ENCODE results near the gene DIO3. TPM values are rescaled to one million over a fixed set of nuclear protein-coding genes. Genes with fewer than 3 reads are reported as not detected.

The DIO3 gene
- total and polyA plus RNA-seq, 2 of the 13 experiments (the other 11 are each of a cell fraction or from before 2014, with no cell fraction given) = not detected

DNA sequence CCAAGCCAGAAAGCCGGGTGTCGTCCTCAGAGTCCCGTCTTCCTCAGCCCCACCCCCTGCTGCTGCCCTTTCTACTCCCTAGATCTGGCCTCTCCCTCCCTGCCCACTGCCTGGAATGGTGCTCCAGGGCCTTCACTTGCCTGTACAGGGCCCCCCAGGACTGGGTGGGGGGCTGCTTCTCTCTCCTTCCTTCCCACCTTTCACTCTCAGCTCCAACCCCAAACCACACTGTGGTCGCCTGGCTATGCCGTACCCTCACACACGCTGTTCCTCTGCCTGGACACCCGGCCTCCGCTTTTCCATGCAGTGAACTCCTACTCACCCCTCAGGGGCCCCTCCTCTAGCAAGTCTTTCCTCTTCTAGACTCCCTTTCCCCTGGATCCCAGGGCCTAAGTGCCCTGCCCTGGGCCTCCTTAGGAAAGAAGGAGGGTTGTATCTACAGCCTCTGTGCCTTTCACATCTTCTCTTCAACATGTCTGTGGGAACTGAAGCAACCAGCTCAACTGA is 25.5 kb upstream of the DIO3 start (continued):
- TF ChIP-seq, protein P1, sequence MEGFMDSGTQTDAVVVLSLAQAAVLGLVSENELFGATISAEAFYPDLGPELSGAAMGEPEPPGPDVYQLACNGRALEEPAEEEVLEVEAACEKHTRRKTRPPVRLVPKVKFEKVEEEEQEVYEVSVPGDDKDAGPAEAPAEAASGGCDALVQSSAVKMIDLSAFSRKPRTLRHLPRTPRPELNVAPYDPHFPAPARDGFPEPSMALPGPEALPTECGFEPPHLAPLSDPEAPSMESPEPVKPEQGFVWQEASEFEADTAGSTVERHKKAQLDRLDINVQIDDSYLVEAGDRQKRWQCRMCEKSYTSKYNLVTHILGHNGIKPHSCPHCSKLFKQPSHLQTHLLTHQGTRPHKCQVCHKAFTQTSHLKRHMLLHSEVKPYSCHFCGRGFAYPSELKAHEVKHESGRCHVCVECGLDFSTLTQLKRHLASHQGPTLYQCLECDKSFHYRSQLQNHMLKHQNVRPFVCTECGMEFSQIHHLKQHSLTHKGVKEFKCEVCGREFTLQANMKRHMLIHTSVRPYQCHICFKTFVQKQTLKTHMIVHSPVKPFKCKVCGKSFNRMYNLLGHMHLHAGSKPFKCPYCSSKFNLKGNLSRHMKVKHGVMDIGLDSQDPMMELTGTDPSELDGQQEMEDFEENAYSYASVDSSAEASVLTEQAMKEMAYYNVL (CRISPR knock-in tag; IDR thresholded peaks at IDR 0.05; ENCODE audit: borderline replicate concordance) = no peak

DNA sequence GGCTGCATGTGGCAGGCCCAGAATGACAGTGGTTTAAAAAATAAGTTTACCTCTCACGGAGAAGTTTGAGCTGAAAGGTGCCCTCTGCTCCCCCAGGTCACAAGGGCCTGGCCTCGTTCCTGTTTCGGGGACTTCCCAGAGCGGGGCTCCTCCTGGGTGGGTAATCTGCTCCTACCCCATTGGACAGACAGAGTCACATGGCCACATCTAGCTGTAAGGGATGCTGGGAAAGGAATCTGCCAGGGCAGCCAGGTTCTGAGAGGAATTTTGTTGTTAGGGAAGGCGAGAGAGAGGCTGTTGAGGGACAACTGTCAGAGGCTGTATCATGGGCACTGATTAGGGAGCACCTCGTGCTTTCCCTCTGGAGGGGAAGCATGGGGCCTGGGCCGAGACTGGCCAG is 24.0 kb upstream of the DIO3 start:
- H3K9ac ChIP-seq (ENCODE audit: insufficient read depth, low read depth, low read length) = no peak overlapping the region
- no TSS peak for BruUV-seq (replicated peaks)

More for the DNA sequence above, 24.0 kb upstream of the DIO3 start:
- POLR2A ChIA-PET = no interaction called here
- in situ Hi-C loops (cut with HindIII; ENCODE audit: extremely low pct_ligation_motif_present, low pct_unique_long_range_greater_than_20kb) (no loop called here), intact Hi-C loops (cut with micrococcal nuclease; ENCODE audit: unreplicated experiment) (no loop called here)
- Histone ChIP-seq H3K79me2 (ENCODE audit: insufficient read depth, low read length) (no peaks in the 10 kb centered on the region), H3K36me3 (replicated peaks in 1 of 2; ENCODE audit: control insufficient read depth in 1 of 2, insufficient read depth in 2 of 2, low read length in 2 of 2) (no peaks in the 10 kb centered on the region), H3K4me2 (ENCODE audit: low read depth, low read length) (no peak overlapping the region), H3K4me1 (ENCODE audit: insufficient read depth, low read length) (peaks cover 20% of the 10 kb centered on the region), H3K9me3 (ENCODE audit: low read length) (no peaks in the 10 kb centered on the region), H3K27me3 (ENCODE audit: control insufficient read depth in 1 of 2, insufficient read depth in 2 of 2, low read length in 2 of 2) (peaks cover 8 to 41% of the 10 kb centered on the region in 2 experiments; a peak in 3 of 5 replicates), H4K20me1 (ENCODE audit: insufficient read depth, low read length) (no peaks in the 10 kb centered on the region), H3K27ac (ENCODE audit: extremely low read length, insufficient read depth, low read length) (no peak overlapping the region), H2AFZ (ENCODE audit: low read length) (no peak overlapping the region), H3K4me3 (replicated peaks in 1 of 3; ENCODE audit: insufficient read depth in 1 of 3, low read depth in 2 of 3, low read length in 3 of 3) (no peak overlapping the region)
- TF ChIP-seq ZNF709 (CRISPR knock-in tag; IDR thresholded peaks at IDR 0.05) (no peak), TP53 (CRISPR knock-in tag; conservative IDR thresholded peaks at IDR 0.05) (no peak), ZFP36L1 (CRISPR knock-in tag; IDR thresholded peaks at IDR 0.05) (no peak), PHF21A (CRISPR knock-in tag; IDR thresholded peaks at IDR 0.05) (no peak), TEAD3 (CRISPR knock-in tag; optimal IDR thresholded peaks at IDR 0.05; ENCODE audit: borderline replicate concordance) (no peak), XRCC5 (optimal IDR thresholded peaks at IDR 0.05; ENCODE audit: low read length) (no peak), EP300 (IDR thresholded peaks at IDR 0.05; ENCODE audit: low read depth in 2 of 2, low read length in 2 of 2) (no peak), EP300 (CRISPR knock-in tag; IDR thresholded peaks at IDR 0.05; ENCODE audit: borderline replicate concordance) (no peak), ONECUT2 (CRISPR knock-in tag; IDR thresholded peaks at IDR 0.05) (no peak), ZNF207 (IDR thresholded peaks at IDR 0.05; ENCODE audit: borderline replicate concordance) (no peak), TCF7L2 (IDR thresholded peaks at IDR 0.05; ENCODE audit: low read depth, low read length) (no peak), AGO2 (optimal IDR thresholded peaks at IDR 0.05; ENCODE audit: low read depth, low read length) (no peak), TSC22D2 (CRISPR knock-in tag; IDR thresholded peaks at IDR 0.05; ENCODE audit: borderline replicate concordance) (no peak), ZSCAN30 (CRISPR knock-in tag; IDR thresholded peaks at IDR 0.05) (no peak), ZNF768 (CRISPR knock-in tag; IDR thresholded peaks at IDR 0.05) (no peak), FOXO1 (CRISPR knock-in tag; IDR thresholded peaks at IDR 0.05) (no peak), ZNF619 (CRISPR knock-in tag; IDR thresholded peaks at IDR 0.05) (no peak), SSRP1 (CRISPR knock-in tag; IDR thresholded peaks at IDR 0.05) (no peak)
- TF ChIP-seq, protein P2, sequence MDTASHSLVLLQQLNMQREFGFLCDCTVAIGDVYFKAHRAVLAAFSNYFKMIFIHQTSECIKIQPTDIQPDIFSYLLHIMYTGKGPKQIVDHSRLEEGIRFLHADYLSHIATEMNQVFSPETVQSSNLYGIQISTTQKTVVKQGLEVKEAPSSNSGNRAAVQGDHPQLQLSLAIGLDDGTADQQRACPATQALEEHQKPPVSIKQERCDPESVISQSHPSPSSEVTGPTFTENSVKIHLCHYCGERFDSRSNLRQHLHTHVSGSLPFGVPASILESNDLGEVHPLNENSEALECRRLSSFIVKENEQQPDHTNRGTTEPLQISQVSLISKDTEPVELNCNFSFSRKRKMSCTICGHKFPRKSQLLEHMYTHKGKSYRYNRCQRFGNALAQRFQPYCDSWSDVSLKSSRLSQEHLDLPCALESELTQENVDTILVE (CRISPR knock-in tag; IDR thresholded peaks at IDR 0.05) = no peak
- ATAC-seq = no peak
- DNase-seq (ENCODE audit: low spot score) = no peak
- 43% methylated on average over 7 of the region's 7 CpGs for WGBS (ENCODE audit: low lambda C conversion rate)
- CTCF ChIA-PET (ENCODE audit: low intra/inter-chr PET ratio, low total read pairs) = no interaction called here
- FAIRE-seq = no peak
